ENCODE data around the gene CA6.
"Not testable (repeated sequence)": the region's sequence is repeated elsewhere in the genome, so short reads cannot be mapped to it uniquely, and the experiment has no call there.

Gene CA6

DNA sequence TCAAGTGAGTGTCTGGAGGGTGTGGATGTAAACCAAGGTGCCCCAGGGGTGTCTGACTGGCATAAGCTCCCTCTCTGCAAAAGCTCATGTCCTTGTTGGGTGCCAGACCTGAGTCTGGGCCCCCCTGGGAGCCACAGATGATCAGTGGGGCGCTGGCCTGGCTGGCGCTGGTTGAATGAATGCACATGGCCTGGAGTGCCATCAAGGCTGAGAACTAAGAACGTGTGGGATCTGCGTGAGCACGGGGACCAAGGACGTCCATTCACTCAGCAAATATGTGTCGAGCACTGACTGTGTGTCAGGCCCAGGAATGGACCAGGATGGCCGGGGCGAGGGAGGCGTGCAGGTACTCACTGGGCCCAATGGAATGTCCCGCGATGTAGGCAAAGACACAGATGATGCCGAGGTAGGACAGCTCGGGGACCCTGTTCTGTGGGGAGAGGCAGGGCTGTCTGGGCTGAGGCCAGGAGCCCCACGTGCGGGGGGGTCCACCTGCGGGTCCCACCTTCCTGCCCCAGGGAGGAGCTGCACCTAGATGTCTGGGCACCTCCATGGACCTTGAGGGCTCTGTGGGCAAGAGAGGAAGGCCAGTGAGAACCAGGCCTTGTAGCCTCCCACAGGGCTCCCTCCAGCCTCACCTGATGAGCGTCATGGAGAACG, 61.4 kb downstream of the CA6 start:
- no peak for DNase-seq

DNA sequence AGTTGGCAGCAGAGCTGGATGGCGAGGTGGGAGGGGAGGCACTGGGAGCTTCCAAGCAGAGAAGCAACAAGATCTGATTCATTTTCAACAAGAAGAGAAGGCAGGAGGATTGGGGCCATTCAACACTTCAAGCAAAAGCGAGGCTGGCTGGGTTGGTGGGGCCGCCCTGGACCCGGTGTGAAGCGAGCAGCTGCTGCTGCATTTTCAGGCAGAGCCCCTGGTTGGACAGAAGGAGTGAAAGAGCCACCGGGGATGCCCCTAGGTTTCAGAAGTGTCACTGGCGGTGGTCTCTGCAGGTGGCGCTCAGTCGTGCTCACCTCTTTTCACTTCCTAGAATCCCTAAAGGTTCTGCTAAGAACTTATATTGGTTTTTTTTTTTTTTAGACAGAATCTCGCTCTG, 62.6 kb downstream of the CA6 start:
- DNase-seq = no peak

DNA sequence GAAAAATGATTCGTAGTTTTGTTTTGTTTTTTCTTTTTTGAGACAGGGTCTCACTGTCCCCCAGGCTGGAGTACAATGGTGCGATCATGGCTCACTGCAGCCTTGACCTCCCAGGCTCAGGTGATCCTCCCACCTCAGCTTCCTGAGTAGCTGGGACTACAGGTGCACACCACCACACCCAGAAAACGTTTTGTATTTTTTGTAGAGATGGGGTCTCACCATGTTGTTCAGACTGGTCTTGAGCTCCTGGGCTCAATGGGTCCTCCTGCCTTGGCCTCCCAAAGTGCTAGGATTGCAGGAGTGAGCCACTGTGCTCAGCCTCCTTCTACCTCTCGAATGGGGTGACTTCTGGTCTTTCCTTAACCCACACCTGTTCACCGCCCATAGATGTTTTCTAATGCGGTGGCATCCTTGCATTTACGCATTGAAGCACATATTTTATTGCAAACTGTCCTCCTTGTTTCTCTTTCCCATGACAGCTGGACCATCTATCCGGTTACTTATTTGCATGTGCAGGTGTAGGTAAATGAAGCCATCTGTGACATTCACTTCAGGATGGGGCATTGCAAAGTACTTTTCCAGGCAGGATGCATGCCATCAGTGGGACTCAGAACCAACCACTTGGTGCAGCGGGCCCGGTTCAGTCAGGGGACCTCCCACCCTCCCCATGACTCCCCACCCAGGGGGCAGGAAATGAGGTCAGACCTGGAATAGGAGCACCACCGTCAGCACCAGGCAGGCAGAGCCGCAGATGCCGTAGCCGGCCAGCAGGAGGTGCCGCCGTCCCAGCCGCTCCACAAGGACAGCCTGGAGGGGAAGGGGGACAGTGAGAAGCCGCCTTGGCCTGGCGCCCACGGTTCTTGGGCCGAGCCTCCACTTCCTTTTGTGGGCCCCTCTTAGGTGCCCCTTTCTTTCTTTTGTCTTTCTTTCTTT, 64.0 kb downstream of the CA6 start:
- no peak for DNase-seq

DNA sequence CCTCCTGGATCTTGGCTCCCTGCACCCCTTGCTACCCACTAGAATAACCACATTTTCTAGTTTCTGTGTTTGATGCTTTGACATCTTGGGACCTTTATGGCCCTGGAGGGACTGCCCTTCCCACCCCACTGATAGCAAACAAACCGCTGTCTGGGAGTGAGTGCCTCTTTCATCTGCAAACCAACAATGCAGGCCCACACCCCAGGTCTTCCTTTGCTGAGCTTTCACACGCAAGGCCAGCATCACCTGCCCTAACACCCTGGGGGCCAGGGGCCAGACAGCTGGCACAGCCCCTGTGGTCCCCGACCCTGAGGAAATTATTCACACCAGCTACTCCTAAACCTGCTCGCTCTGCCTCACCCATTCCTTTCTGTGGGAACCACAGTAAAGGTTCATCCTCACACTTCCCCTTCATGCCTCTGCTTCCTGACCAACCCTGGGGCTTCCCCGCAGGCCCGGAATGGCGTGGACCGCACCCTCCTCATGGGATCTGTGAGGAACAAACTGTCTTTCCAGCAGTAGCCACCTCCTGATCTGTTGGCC, 65.2 kb downstream of the CA6 start:
- DNase-seq = no peak

DNA sequence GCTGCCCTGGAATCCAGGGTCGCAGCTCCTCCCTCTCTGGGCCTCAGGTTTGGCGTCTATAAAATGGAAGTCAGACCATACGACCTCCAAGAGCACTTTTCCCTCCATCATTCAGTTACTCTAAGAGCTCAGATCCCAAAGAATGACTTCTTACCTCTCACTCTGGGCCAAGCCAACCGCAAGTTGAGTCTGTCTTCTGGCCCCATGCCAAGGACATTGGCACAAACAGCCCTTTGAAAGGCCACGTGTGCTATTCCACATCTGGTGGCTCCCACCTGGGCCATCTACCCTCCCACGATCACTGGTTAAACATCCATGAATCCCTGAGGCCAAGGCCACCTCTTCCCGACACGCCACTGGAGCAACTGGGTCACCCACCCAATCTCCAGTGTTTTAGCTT, 68.2 kb downstream of the CA6 start:
- DNase-seq = no peak

DNA sequence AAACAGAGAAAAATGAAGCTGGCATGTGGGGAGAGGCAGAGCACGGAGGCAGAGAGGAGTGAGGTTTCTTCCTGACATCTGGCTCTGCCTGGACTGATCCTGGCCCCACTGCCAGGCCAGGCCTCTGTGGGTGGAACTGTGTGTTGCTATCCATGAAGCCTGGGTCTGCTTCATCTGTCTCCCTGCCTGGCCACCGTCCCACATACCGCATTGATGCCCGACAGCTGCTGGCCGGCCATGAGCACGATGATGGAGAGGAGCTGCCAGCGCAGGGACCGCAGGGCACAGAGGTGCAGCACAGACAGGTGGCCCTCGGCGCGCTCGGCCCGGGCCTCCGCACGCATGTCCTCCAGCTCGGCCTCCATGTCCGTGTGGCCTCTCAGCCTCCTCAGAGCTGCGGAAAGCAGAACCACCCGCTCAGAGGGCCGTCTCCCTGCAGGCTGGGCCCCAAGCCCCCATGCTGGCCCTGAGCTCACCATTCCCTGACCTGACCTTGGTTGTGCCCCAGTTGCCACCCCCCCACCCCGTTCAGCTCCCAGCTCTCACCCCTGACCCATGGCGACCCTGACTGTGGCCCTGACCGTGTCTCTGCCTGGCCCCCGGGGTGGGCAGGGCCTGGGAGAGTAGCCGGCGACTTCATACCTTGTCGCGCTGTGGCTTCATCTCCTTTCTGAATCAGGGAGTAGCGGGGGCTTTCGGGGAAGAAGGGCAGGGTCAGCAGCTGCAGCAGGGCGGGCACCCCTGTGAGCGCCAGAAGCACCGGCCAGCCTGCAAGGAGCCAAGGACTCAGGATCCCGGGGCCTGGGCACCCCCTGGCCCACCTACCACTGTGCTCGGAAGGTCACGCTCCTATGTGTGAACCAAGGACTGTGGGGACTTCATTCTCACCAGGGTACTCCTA, 69.1 kb downstream of the CA6 start:
- peak; percentile 62 for DNase-seq

DNA sequence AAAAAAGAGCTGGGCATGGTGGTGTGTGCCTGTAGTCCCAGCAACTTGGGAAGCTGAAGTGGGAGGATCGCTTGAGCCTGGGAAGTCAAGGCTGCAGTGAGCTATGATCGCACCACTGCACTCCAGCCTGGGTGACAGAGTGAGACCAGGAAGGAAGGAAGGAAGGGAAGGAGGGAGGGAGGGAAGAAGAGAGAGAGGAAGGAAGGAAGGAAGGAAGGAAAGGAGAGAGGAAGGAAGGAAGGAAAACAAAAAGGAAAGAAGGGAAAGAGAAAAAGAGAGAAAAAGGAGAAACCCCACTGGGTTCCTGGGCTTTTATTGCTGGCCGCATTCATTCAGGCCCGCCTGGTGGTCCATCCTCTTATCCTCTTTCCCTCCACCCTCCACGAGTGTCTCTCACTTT, 70.8 kb downstream of the CA6 start:
- DNase-seq = no peak

DNA sequence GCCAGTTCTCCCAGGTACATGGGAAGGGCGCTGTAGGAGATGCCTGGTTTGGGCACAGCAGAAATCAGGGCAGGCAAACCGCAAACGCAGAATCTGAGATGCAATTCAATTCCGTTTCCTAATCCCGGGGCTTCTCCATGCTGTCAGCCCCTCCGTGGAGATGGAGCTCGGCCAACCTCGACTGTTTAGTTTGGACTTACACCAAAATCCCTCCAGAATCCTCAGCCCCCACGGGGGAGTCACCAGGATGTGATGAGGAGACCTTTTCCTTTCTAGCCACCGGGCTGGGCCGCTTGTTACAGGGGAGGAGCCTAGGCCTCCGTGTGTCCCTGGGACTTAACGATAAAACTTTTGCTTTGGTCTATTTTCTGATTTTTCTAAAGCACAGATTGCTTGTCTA, 72.7 kb downstream of the CA6 start:
- DNase-seq = no peak

DNA sequence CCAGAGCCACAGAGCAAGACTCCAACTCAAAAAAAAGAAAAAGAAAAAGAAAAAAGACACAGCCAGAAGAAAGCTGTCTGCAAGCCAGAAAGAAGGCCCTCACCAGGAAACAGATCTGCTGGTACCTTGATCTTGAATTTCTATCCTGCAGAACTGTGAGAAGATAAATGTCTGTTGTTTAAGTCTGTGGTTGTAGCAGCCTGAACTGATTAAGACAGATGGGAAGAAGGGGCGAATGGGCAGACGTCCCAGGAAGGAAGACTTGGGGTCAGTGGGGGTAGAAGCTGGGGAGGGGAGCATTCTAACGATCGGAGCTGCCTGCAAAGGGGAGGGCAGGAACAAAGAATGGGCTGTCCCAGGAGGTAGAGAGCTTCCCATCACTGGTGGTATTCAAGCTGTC, 74.2 kb downstream of the CA6 start:
- no peak for DNase-seq

DNA sequence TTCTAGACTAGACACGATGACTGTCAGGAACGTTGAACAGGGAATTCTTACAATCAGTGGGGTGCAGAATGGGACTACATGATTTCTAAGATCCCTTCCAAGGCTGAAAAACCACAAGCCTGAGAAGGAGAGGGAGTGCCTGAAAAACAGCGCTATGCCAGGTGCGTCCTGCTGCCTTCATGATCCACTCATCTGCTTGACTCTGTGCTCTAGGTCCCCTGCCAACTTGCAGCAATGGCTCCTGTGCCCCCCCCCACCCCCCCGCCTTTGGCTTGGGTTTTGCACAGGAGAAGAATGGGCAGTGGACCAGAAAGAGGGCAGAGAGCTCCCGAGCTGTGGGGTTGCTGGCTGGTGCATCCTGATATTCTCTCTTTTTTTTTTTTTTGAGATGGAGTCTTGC, 74.6 kb downstream of the CA6 start:
- DNase-seq = no peak

DNA sequence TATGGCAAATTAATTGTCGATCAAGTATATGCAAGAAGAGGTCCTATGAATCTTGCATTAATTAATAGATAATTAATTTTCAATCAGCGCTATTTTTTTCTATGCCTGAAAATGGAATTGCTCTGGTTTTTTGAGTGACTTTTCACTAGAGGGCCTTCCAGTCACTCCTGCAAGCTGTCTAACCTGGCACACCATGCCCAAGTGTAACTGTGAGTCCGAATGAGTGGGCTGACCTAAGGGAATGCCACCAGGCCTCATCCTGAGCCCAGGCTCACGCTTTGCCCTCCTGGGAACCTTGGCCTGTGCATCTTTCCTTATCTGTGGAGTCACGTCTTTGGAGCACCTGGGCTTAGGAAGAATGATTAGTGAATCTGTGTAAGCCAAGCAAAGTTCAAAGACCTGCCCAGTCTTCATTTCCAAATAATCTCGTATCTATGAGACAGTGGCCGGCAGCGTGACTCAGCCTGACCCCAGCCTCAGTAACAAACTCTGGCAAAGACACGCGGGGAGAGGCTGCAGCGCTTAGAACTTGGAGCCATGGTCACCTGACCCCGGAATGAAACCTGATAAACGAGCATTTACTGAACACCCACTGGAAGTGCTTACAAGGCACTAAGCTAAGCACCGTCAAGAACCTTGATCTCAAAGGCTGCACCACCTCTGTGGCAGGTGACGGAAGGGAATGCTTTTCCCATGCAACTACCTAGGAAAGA, 76.5 kb downstream of the CA6 start:
- not testable (repeated sequence) for DNase-seq

DNA sequence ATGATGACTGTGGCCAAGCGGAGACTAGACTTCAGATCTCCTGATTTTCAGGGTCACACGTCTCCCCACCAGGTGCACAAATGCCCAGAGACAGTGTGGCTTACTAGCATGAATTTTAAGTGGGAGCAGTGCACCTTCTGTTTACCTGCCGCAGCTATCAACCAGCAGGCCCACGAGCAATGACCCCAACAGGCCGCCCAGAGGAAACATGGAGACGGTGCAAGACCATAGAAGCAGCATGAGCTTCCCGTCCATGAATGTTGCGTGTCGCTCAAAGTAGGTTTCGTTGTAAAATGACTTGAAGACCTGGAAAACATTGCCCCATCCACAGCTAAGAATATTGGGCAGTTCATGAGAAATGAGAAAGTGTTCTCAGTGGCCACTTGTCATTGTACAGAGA, 77.1 kb downstream of the CA6 start:
- DNase-seq = no peak

All from right forelimb (tissue), 1 donor.